Upper lobe of right lung (tissue), 1 donor: ENCODE measurements around the gene ZFTA. TPM values are rescaled to one million over a fixed set of nuclear protein-coding genes. Genes with fewer than 3 reads are reported as not detected.

Experiments used
- ATAC-seq: fragments of 200-7000 bp; cut with Tn5 transposase; one replicate; pipeline ENCODE4 v1.9.1; 2020; ENCODE audit warnings: mild to moderate bottlenecking, moderate library complexity
- DNase-seq: peaks from one replicate; pipeline ENCODE4 v3.0.0-alpha.2; 2020
- H3K27ac ChIP-seq: fragments of 200-600 bp; one replicate; pipeline ENCODE4 v1.8.0; 2022
- H3K27me3 ChIP-seq: fragments of 200-600 bp; one replicate; pipeline ENCODE4 v1.8.0; 2022; ENCODE audit warnings: mild to moderate bottlenecking
- H3K36me3 ChIP-seq: fragments of 200-600 bp; one replicate; pipeline ENCODE4 v1.8.0; 2022
- H3K4me1 ChIP-seq: fragments of 200-600 bp; one replicate; pipeline ENCODE4 v1.8.0; 2022
- H3K4me3 ChIP-seq: fragments of 200-600 bp; one replicate; pipeline ENCODE4 v1.8.0; 2022; ENCODE audit warnings: mild to moderate bottlenecking
- H3K9me3 ChIP-seq: fragments of 200-600 bp; one replicate; pipeline ENCODE4 v1.8.0; 2022
- CTCF ChIP-seq: fragments of 200-600 bp; IDR thresholded peaks from one replicate; pipeline ENCODE4 v1.8.0; 2022; ENCODE audit warnings: antibody characterized with exemption
- intact Hi-C: fragments of 100-400 bp; cut with DNase I; formaldehyde crosslinking; loops from one replicate; pipeline ENCODE4 v1.11.0; 2022
- total RNA-seq: library from RNA; stranded (reverse); fragmentation: NEBNext Ultra II Directional; extraction: Animal tissue kit (Norgen Biotek cat#: 25700); gene quantifications from one replicate; pipeline ENCODE4 v1.2.1, GENCODE V29; 2021
- donor health status: DM: no; HTN: yes; CAD: no; lungs with severe emphysema.

ZFTA gene
- total RNA-seq, 1 donor from 2014 or later: 9.5 TPM

- no peak for DNase-seq
- TF ChIP-seq CTCF: no peak
- no peak for ATAC-seq
These were observed 31.7 kb downstream of the ZFTA start for GRCh38 chr11:63736864-63737263.

GRCh38 chr11:63729326-63729725 lies 39.2 kb downstream of the ZFTA start:
- no peaks in the 10 kb centered on the region for H3K9me3 ChIP-seq
- H3K27ac ChIP-seq: no peak overlapping the region
- H3K4me1 ChIP-seq: no peaks in the 10 kb centered on the region
- DNase-seq (no peak), ATAC-seq (no peak)
- no peak overlapping the region for H3K4me3 ChIP-seq
- intact Hi-C loops: no loop called here
- no peaks in the 10 kb centered on the region for H3K36me3 ChIP-seq
- no peaks in the 10 kb centered on the region for H3K27me3 ChIP-seq
- no peak for TF ChIP-seq CTCF

More at GRCh38 chr11:63736864-63737263, 31.7 kb downstream of the ZFTA start:
- no peaks in the 10 kb centered on the region for H3K9me3 ChIP-seq
- no peak overlapping the region for H3K27ac ChIP-seq
- H3K36me3 ChIP-seq: no peaks in the 10 kb centered on the region
- intact Hi-C loops: loop anchor here (10.0 kb wide), 1 partner anchor 252 kb away; no protein-coding TSS in a partner anchor
- no peaks in the 10 kb centered on the region for H3K27me3 ChIP-seq
- H3K4me1 ChIP-seq: peaks cover 8% of the 10 kb centered on the region
- no peak overlapping the region for H3K4me3 ChIP-seq

GRCh38 chr11:63720611-63721010 lies 48.0 kb downstream of the ZFTA start:
- Histone ChIP-seq H3K4me1 (no peaks in the 10 kb centered on the region), H3K4me3 (no peak overlapping the region), H3K36me3 (no peaks in the 10 kb centered on the region), H3K9me3 (no peaks in the 10 kb centered on the region), H3K27me3 (no peaks in the 10 kb centered on the region), H3K27ac (no peak overlapping the region)
- no peak for TF ChIP-seq CTCF
- ATAC-seq: no peak
- DNase-seq: no peak
- intact Hi-C loops: no loop called here

- Histone ChIP-seq H3K9me3 (no peaks in the 10 kb centered on the region), H3K4me3 (no peak overlapping the region), H3K27ac (no peak overlapping the region), H3K4me1 (no peaks in the 10 kb centered on the region), H3K27me3 (no peaks in the 10 kb centered on the region), H3K36me3 (no peaks in the 10 kb centered on the region)
- no peak for DNase-seq
- intact Hi-C loops: no loop called here
- TF ChIP-seq CTCF: no peak
- no peak for ATAC-seq
These were observed 48.6 kb downstream of the ZFTA start for GRCh38 chr11:63719987-63720386.

- no peaks in the 10 kb centered on the region for H3K27me3 ChIP-seq
- DNase-seq (no peak), ATAC-seq (no peak)
- no peak overlapping the region for H3K4me3 ChIP-seq
- H3K36me3 ChIP-seq: no peaks in the 10 kb centered on the region
- no peaks in the 10 kb centered on the region for H3K4me1 ChIP-seq
- H3K27ac ChIP-seq: no peak overlapping the region
- no peaks in the 10 kb centered on the region for H3K9me3 ChIP-seq
- no peak for TF ChIP-seq CTCF
- intact Hi-C loops: no loop called here
These were observed 49.6 kb downstream of the ZFTA start for GRCh38 chr11:63719001-63719400.

Other genes starting within 250 kb of the ZFTA start
- 185 TPM for gene PLAAT4, start 232.0 kb downstream of the ZFTA start, total RNA-seq
- 4.2 TPM for gene PLAAT2, start 205.4 kb downstream of the ZFTA start, total RNA-seq
- gene PLAAT3, start 154.3 kb downstream of the ZFTA start, total RNA-seq: 70.3 TPM
- gene ATL3, start 97.4 kb downstream of the ZFTA start, total RNA-seq: 78.6 TPM
- gene RTN3, start 87.3 kb downstream of the ZFTA start, total RNA-seq: 116 TPM
- 20.3 TPM for gene SPINDOC, start 44.7 kb upstream of the ZFTA start, total RNA-seq
- gene MARK2, start 70.3 kb upstream of the ZFTA start, total RNA-seq: 40.7 TPM
- gene RCOR2, start 148.4 kb upstream of the ZFTA start, total RNA-seq: 0.69 TPM
- 15.7 TPM for gene NAA40, start 170.2 kb upstream of the ZFTA start, total RNA-seq
- gene COX8A, start 205.8 kb upstream of the ZFTA start, total RNA-seq: 199 TPM
- gene OTUB1, start 217.7 kb upstream of the ZFTA start, total RNA-seq: 60.6 TPM